HEK293 (cell line): ENCODE results near the gene PFDN6.

Source experiments
- BCL6B ChIP-seq: fragments of 450-650 bp; formaldehyde crosslinking; IDR thresholded peaks from 2 replicates; pipeline ENCODE4 v1.5.1; 2017; ENCODE audit warnings: missing biosample characterization, missing genetic modification characterization
- CTCF ChIP-seq: fragments of 450-650 bp; formaldehyde crosslinking; IDR thresholded peaks from 2 replicates; pipeline ENCODE4 v1.5.1; 2016; ENCODE audit warnings: missing biosample characterization, missing genetic modification characterization
- HOXD13 ChIP-seq: sonication (generic); formaldehyde crosslinking; IDR thresholded peaks from 2 replicates; pipeline ENCODE4 v1.8.0; 2022; ENCODE audit warnings: missing genetic modification reagents, borderline replicate concordance
- KLF10 ChIP-seq: fragments of 450-650 bp; IDR thresholded peaks from 2 replicates; pipeline ENCODE4 v1.5.1; 2018; ENCODE audit warnings: missing biosample characterization, mild to moderate bottlenecking, missing genetic modification characterization
- KLF9 ChIP-seq: fragments of 450-650 bp; formaldehyde crosslinking; IDR thresholded peaks from 2 replicates; pipeline ENCODE4 v1.5.1; 2016; ENCODE audit warnings: missing biosample characterization, missing genetic modification characterization, low read depth
- PRDM2 ChIP-seq: fragments of 450-650 bp; formaldehyde crosslinking; IDR thresholded peaks from 2 replicates; pipeline ENCODE4 v1.5.1; 2016; ENCODE audit warnings: missing biosample characterization, missing genetic modification characterization, borderline replicate concordance
- SP2 ChIP-seq: fragments of 450-650 bp; formaldehyde crosslinking; IDR thresholded peaks from 2 replicates; pipeline ENCODE4 v1.5.1; 2016; ENCODE audit warnings: missing biosample characterization, missing genetic modification characterization
- YY1 ChIP-seq: fragments of 450-650 bp; formaldehyde crosslinking; IDR thresholded peaks from 2 replicates; pipeline ENCODE4 v1.5.1; 2018; ENCODE audit warnings: missing biosample characterization, missing genetic modification characterization
- ZBTB7A ChIP-seq: fragments of 450-650 bp; formaldehyde crosslinking; IDR thresholded peaks from 2 replicates; pipeline ENCODE4 v1.5.1; 2016; ENCODE audit warnings: low read depth, missing biosample characterization, missing genetic modification characterization
- ZNF133 ChIP-seq: fragments of 450-650 bp; formaldehyde crosslinking; IDR thresholded peaks from 2 replicates; pipeline ENCODE4 v1.5.1; 2016; ENCODE audit warnings: missing biosample characterization, missing genetic modification characterization
- ZNF174 ChIP-seq: fragments of 450-650 bp; formaldehyde crosslinking; IDR thresholded peaks from 2 replicates; pipeline ENCODE4 v1.5.0; 2017; ENCODE audit warnings: missing biosample characterization, mild to moderate bottlenecking, missing genetic modification characterization
- ZNF639 ChIP-seq: fragments of 450-650 bp; formaldehyde crosslinking; IDR thresholded peaks from 2 replicates; pipeline ENCODE4 v1.5.1; 2016; ENCODE audit warnings: missing biosample characterization, missing genetic modification characterization
- ZNF791 ChIP-seq: fragments of 450-650 bp; formaldehyde crosslinking; IDR thresholded peaks from 2 replicates; pipeline ENCODE4 v1.5.1; 2016; ENCODE audit warnings: missing biosample characterization, missing genetic modification characterization
- ZSCAN23 ChIP-seq: fragments of 450-650 bp; formaldehyde crosslinking; IDR thresholded peaks from 2 replicates; pipeline ENCODE4 v1.5.1; 2016; ENCODE audit warnings: missing biosample characterization, missing genetic modification characterization

- no peak for TF ChIP-seq HOXD13 (CRISPR knock-in tag)
- no peak for TF ChIP-seq CTCF
- no peak for TF ChIP-seq ZNF791 (tag by site-specific recombination)
- TF ChIP-seq ZNF133 (tag by site-specific recombination), result no peak
- TF ChIP-seq PRDM2 (tag by site-specific recombination), result no peak
- TF ChIP-seq ZNF639 (tag by site-specific recombination), result no peak
- no peak for TF ChIP-seq KLF9 (tag by site-specific recombination)
- TF ChIP-seq YY1 (tag by site-specific recombination), result no peak
- TF ChIP-seq BCL6B (tag by site-specific recombination), result no peak
- TF ChIP-seq KLF10 (tag by site-specific recombination), result no peak
- no peak for TF ChIP-seq ZNF174
- no peak for TF ChIP-seq SP2
- no peak for TF ChIP-seq ZBTB7A (tag by site-specific recombination)
- no peak for TF ChIP-seq ZSCAN23 (tag by site-specific recombination)
Measured at GRCh38 chr6:33280539-33280938, 8.9 kb upstream of the PFDN6 start.
